Stimulated activated CD4-positive, alpha-beta T cell treated with anti-CD3 and anti-CD28 coated beads, Interleukin-15, amount 100 ng/mL, for 24 hours (primary cell): ENCODE data around the gene EXD3.
A peak's percentile ranks its signal among the peaks of the same experiment; 100 is the strongest.
"Not testable (repeated sequence)": the region's sequence is repeated elsewhere in the genome, so short reads cannot be mapped to it uniquely, and the experiment has no call there.

Experiments
- DNase-seq: peaks from one replicate; pipeline ENCODE4 v3.0.0-alpha.2; 2020

Gene EXD3

DNA sequence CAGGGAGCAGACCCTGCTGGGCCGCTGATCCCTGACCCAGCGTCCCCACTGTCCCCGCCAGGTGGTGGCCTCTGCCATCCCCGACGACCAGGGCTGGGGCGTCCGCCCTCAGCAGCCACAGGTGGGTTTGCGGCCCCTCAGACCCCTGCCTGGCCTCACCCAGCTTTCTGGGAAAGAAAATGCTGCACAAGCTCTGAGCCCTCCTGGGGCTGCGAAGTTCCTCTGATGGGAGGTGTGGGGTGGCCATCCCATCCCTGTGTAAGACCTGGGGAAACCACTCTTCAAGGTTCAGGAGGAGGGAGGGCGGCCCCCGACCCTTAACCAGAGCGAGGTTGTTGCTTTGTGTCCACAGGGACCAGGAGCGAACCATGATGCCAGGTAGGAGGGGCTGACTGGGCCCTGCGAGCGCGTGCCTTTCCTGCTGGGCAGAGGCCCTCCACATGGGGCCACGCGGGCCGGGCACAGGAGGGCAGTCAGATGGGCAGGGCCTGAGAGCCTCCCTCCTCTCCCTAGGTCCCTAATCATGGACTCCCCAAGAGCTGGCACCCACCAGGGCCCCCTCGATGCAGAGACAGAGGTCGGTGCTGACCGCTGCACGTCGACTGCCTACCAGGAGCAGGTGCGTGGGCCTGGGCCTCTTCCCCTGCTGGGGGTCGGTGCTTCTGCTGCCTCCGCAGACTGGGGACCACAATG lies 7.9 kb upstream of the EXD3 start:
- DNase-seq, result no peak

DNA sequence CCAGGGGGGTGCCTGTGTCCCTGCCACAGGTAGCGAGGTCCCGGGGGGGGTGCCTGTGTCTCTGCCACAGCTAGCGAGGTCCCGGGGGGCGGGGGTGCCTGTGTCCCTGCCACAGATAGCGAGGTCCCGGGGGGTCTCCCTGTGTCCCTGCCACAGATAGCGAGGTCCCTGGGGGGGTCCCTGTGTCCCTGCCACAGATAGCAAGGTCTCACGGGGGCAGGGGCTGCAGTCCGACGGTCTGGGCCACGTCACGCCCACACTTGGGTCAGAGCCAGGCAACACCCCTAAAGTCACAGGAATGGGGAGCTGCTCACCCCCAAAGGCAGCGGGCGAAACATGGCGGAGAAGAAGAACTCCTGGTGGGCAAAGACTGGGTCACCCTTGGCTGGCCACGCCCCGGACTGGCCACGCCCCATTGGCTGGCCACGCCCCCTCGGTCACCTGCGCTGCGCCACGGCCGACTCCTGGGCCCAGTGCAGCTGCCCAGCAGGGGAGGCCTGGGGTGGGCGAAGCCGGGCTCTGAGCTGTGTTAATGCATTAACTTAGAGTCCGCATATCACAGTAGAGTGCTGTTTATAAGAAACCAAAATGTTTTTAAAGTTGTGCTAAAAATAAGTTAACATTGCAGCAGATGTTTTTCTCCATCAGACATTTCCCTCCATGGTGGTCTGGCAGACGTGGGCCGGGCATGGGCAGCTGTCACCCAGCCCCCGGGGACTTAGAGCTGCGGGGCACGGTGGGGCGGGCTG lies 7.2 kb upstream of the EXD3 start:
- DNase-seq, result no peak

DNA sequence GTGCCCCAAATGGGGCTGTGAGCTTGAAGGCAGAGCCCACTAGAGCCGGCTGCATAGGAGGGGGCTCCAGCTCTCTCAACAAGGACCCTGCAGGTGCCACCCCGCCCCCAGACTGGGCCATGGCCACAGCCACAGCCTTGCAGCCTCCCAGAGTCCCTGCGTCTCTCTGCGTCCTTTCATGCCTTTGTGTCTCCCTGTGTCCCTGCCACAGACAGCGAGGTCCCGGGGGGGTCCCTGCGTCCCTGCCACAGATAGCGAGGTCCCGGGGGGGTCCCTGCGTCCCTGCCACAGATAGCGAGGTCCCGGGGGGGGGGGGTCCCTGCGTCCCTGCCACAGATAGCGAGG lies 6.6 kb upstream of the EXD3 start:
- no peak for DNase-seq

DNA sequence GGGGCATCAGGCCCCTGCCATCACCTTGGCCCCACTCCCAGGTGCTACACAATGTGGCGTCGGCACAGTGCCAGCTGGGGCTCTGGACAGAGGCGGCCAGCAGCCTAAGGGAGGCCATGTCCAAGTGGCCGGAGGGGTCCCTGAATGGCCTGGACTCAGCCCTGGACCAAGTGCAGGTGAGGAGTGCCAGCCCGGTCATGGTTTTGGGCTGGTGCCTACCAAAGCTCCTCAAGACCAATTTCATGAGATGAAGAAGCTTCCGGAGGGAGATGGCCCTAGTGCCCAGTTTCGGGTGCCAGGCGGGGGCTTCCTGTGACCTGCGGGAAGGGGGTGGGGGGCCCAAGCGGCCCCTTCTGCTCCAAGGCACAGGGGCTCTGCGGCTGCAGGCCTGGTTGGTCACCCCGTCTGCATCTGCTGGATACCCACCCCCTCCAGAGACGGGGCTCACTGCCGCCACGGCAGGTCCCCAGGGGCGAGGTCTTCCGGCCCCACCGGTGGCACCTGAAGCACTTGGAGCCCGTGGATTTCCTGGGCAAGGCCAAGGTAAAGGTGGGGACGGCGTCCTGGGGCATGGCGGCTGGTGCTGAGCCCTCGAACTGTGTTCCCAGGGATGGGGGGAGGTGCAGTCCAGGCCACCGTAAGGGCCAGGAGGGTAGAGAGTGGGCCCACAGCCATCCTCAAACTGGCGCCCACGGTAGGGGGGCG lies 6.0 kb upstream of the EXD3 start:
- DNase-seq, result no peak

DNA sequence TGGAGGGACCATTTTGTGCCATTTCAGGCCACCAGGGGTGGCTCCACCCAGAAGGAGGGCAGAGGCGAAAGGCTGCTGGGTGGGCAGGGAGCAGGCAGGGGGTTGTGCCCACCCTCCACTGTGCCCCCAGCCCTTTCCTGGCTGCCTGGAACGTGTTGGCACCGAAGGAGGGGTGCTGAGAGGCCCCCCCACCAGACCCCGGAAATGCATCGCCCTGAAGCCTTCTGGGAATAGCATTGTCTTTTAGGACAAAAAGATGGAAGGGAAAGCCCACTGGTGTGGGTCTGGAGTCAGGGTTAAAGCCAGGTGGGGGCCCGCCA lies 5.3 kb upstream of the EXD3 start:
- DNase-seq, result no peak

DNA sequence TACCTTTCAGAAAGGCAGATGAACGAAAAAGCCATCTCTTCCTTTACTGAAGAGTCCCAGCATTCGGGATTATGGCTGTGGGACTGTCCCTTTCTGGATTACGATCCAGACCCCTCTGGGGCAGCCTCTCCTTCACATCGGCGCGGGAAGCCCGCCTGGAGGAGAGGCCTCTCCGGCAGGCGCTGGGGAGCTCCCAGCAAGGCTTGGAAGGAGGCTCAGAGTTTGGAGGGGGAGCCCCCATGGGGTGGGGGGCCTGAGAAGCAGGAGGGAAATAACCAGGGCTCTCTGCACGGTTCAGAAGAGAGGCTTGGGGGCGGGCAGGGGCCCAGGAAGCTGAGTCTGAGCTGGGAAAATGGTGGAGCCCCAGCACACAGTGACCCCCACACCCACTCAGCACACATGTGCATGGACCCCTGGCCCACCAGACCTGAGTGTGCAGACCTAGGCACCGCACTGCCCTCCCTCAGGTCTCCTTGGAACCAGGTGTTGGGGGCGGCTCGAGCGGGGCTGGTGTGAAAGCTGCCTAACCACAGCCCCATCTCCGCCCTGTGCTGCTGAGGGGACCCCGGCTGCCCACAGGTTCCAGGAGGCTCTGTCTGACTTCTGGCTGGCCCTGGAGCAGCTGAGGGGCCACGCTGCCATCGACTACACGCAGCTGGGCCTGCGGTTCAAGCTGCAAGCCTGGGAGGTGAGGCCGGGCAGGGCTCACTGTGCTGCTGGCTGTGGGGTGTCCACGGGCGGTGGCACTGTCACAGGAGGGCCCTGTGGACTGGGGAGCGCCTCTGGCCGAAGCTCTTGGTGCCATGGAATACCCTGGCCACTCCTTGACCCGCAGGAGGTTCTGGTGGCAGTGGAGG lies 4.7 kb upstream of the EXD3 start:
- DNase-seq, result no peak

DNA sequence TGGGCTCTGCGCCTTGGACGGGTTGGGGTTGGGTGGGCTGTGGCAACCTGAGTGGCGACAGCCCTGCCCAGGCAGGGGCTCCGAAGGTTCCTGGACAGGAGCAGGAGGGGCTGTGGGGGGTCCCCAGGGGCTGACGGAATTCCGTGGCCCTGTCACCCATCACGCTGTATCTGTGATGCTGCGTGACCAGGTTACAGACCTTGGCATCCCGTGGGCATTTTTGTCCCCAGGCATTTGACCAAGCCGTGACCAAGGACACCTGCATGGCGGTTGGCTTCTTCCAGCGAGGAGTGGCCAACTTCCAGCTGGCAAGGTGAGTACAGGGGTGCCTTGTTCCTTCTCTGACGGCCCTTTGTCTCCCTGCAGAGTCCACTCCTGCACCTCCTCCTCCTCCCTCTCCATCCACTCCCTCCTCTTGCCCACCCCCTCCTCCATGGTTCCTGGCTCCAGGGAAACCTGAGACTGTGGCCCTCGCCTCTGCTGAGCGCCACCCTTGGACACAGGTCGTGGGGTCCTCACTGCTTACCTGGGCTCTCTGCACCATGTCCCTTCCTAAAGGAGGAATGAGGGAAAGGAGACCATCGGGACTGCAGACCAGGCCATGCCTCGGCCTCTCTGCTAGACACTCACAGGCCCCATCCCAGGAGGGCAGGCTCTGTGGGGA lies 3.2 kb upstream of the EXD3 start:
- DNase-seq, result no peak

DNA sequence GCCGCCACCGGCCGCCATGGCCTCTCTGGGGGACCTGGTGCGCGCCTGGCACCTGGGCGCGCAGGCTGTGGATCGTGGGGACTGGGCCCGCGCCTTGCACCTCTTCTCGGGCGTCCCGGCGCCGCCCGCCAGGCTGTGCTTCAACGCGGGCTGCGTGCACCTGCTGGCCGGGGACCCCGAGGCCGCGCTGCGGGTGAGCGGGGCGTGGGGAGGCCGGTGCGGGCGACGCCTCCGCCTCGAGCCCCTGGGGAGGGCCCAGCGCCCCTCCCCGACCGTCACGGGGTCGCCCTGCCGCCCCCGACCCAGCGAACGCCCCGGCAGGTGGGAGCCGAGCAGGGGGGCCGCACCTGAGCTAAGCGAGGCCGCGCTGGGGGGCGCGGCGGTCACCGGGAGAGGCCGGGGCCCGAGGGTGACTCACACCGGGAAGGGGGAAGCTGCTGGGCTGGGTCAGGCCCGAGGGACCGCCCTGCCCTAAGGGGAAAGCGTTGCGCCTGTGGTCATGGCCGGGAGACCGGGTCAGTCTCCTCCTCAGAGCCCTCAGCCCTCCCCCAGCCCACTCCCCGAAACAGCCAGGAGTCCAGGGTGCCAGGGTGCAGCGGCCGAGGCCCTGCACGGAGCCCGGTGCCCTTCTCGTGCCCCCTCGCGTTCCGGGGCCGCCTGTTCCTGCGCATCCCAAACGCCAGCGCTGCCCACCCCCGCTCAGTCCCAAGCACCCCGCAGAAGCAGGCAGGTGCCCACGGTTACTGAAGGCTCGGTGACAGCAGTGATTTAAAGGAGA lies 741 bp upstream of the EXD3 start:
- DNase-seq, result no peak

DNA sequence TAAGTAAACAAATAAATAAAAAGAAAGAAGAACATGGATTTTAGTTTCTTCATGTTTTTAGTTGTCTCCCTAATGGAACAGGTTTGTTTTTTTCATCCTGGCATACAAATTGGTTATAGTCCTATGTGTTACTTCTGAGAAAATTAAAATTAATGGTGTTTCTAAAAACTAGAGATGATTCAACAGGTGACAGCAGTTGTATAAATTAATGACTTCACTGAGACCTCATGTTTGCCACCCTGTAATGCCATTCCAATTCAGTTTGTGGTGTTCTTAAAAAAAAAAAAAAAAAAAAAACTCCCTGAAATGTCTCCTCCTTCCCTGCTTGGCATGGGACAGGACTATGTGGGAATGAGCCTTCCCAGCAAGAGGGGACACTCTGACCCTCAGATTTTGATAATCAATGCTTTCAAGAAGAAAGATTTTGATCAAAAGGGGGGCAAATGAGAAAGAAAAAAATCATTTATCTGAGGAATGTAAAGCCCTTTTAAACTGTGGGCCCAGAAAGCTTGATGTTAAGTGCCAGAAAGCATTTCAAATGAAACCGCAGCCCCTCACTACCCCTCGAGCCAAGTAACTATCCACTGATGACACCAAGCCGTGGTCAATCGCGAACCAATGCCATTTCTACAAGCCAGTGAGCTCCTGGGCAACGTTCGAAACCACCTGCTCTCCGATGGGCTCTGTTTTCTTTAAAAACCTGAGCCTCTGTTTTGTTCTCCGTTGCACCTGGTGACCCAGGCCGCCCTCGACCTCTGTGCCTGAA lies 941 bp downstream of the EXD3 start:
- no peak for DNase-seq

DNA sequence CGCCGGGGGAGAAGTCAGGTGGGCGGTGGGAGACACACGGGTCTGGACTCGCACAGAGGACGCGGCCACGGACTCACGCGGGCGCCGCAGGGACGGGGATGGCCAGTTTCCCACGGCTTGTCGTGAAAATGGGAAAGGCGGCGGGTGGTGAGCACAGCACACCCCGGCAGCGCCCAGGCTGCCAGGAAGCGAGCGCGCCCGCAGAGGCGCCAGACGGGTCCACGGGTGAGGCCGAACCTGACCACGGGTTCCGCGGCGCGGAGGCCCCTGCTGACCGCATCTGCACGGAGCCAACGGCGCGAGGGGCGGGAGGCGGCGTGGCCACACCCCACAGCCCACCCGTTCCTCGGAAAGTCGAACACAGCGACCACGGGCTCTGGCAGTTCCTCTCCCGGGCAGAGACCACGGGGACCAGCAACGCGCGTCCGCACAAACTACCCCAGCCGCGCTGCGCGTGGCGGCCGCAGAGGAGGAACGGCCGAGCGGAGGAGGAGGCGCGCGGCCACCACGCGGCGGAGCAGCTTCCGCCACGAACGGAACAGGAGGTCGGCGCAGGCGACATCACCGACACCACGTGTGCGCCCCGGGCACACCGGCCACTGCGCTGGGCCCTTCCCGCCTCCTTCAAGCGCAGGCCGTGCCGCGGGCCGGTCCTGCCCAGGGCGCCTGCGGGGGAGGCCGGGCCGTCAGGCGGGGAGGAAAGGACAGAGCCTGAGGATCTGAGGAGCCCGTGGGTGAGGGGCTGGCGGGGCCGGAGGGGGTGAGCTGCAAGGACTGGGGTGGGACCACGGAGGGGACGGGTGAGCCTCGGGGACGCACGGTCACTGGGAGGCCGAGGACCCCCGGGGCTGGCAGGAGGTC lies 5.6 kb downstream of the EXD3 start:
- DNase-seq, result no peak

DNA sequence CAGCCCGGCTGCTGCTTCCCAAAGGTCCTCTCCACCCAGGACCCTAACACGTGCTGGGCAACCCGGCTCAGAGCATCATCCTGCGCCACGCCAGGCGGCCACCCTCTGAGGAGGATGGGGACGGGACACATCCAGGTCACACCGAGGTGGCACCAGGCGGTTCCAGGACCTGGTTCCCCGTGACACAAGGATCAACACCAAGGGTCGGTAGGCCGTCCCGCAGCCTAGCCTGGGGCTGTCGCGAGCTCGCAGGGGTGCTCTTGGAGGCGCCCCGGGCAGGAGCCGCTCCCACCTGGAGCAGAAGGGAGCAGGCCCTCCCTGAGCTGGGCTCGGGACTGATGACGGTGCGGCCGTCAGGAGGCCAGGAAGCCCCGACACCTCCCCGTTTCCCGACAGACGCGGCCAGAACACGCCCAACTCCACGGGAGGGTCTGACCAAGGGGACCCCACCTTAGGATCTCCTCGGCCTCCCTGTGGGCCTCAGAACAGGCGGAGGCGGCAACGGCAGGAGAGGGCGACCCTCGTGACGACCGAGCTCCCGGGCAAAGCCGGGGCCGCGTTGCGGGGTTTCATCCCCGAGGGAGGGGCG lies 6.3 kb downstream of the EXD3 start:
- DNase-seq, result no peak

DNA sequence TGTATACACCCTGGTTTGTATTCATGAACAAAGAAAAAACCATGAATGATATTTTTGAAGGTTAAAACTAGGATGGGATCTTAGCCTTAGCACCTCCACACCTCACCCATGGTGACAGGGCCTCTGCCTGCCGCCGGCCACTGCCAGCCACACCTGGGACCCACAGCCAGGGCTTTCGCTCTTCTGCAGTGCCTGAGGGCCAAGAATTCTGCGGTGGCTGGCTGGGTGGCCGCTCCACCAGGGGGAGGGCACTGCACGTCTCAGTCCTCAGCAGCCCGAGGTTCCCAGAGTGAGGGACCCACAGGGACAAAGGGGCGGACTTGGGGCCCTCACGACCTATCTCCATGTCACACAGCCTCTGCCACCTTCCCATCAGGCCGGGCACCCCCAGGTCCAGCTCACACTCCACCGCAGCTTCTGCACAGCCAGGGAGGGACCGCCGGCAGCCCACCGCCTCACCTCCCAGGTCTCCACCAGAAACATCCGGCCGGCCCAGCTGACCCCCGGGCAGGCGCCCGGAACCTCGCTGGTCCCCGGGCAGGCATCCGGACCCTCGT lies 6.9 kb downstream of the EXD3 start:
- no peak for DNase-seq

DNA sequence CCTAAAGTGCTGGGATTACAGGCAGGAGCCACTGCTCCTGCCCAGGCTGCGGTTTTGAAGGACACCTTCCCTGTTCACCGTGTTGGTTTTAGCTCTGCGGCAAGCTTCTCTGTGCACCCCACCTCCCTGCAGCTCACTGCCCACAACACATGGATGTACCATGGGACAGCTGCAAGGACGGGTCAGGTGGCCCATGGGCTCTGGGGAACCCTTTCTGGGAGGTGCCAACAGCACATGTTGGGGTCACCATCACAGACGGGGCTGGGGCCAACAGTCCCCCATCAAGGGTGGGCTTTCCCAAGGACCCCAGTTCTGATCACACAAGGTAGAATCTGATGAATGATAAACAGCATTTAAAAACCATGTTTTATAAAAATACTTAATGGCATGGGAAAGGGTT lies 7.5 kb downstream of the EXD3 start:
- DNase-seq, result no peak

DNA sequence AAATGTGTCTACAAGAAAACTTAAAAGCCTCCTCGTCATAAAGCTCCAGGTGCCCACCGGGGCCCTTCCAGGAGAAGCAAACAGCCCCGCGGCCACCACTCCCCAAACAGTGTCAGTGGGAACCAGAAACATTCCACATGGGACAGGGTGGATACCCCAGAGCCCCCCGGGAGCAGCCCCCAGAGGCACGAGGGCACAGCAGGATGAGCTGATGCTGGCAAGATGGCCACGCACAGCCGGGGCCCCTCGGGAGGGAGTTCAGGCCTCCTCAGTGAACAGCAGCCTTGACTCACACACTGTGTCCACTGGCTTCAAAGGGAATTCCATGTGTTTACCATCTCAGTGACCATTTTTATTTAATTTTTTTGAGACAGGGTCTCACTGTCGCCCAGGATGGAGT lies 10.5 kb downstream of the EXD3 start:
- no peak for DNase-seq

DNA sequence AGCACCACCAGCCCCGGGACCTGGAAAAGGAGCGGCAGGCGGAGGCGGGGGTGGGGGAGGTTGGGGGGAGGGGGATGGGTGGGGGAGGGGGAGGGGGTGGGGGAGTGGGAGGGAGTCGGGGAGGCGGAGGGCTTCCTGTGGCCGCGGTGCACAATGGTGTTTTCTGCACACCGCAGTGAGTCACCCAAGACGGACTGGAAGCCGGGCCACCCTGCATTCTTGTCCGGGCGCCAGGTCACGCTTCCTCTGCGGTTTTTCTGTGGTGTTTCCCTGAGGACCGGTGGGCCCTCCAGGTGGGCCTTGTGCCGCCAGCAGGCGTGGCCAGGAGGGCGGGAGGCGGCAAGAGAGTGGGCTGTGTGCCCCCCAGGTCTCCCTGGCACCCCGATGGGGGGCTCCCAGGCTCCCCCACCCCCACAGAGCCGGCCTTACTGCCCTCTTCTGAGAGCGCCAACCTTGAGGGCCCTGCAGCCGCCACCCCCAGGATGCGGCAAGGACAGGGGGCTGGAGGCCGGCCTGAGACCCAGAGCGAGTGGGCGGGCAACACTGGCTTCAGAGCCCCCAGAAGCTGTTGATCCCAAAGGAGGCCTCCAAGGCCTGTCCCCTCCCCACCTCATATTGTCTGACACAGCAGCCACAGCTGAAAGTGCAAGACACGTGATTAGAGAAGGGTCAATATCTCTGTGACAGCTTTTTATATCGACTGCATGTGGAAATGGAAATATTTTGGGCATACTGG lies 11.1 kb downstream of the EXD3 start:
- DNase-seq, result peak; percentile 67

DNA sequence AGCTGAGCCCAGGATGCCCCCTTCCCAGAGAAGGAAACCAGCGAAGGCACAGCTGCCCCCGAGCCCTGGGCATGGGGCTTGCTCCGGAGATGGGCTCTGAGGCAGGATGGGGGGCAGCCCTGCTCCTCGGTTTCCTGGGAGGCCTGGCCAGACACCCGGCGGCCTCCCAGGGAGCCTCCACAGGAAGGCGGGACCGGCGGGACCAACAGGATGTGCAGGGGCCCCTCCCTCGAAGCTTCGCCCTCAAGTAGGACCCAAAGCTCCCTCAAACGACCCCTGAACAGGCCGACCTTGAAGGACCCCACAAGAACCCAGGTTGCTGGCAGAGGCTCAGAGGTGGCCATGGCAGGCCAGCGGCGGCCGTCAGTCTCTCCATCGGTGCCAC lies 11.7 kb downstream of the EXD3 start:
- DNase-seq, result no peak

DNA sequence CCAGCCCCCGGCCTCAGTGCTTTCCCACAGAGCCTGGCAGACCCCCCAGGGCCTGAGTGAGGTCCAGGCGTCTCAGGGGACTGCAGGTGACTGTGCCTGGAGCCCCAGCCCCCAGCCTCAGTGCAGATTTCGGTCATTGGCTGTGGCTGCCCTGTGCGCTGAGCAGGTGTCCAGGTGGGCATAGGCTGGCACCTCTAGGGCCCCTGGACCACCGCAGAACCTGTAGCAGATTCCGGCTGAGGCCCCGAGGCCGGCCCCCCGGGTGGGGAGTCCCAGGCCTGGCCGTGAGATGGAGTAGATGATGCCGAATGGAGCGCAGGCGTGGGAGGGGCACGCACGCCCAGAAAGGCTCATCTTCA lies 12.1 kb downstream of the EXD3 start:
- no peak for DNase-seq

DNA sequence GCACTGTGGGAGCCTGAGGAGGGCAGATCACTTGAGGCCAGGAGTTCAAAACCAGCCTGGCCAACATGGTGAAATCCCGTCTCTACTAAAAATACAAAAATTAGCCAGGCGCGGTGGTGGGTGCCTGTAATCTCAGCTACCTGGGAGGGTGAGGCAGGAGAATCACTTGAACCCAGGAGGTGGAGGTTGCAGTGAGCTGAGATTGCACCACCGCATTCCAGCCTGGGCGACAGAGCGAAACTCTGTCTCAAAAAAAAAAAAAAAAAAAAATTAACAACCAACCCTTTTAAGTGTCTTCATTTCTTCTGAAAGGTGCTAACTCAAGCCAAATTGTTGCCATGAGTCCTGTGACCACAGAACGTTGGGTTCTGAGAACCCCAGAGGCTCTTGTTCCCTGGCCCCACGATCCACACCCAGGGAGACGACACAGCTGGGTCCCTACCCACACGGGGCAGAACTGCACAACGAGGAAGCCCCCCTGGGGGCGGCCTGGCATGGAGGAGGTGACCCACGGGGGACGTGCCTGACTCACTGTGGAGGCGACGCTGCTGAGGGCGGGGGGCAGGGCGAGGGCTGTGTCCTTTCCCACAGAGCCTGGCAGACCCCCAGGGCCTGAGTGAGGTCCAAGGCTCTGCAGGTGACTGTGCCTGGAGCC lies 12.6 kb downstream of the EXD3 start:
- not testable (repeated sequence) for DNase-seq
